ENCODE results near the gene USP22.

Gene USP22

DNA sequence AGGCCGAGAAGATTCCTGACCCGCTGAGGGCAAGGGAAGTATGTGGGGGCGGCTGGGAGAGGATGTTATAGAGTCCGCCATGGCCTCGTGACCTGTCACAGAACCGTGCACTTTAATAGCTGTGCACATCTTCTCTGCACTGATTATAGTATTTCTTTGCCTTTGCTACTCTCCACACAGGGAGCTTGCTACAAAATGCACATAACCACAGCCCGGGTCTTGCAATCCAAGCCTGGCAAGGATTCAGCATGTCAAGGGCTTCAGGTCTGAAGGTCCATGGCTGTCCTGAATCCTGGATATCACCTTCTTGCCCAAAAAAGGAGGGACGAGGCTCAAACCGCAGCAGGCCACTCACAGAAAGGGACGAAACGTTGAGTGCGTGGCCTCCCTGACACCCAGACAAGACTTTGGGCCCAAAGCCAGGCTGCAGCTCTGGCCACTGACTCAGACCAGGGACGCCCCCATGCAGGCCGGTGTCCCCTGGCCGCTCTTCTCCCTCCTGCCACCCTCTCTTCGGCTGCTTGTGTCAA is 43.7 kb downstream of the USP22 start:
- H3K27me3 ChIP-seq (ENCODE audit: insufficient read depth, poor library complexity, severe bottlenecking): no peaks in the 10 kb centered on the region
- no peak overlapping the region for H3K27ac ChIP-seq (replicated peaks)
- no peak overlapping the region for H3K4me3 ChIP-seq (replicated peaks; ENCODE audit: insufficient read depth, low read length)
- no peak for DNase-seq (ENCODE audit: low read depth in 1 of 2, low spot score in 1 of 2)
- TF ChIP-seq GABPA (IDR thresholded peaks at IDR 0.05; ENCODE audit: low read depth): no peak
- TF ChIP-seq CTCF (IDR thresholded peaks at IDR 0.05; ENCODE audit: insufficient read depth, low read length): no peak
- TF ChIP-seq POLR2AphosphoS5 (IDR thresholded peaks at IDR 0.05; ENCODE audit: low read depth): no peak
- no peak for TF ChIP-seq SPI1 (IDR thresholded peaks at IDR 0.05; ENCODE audit: borderline replicate concordance, low read depth)
- TF ChIP-seq, protein P1, sequence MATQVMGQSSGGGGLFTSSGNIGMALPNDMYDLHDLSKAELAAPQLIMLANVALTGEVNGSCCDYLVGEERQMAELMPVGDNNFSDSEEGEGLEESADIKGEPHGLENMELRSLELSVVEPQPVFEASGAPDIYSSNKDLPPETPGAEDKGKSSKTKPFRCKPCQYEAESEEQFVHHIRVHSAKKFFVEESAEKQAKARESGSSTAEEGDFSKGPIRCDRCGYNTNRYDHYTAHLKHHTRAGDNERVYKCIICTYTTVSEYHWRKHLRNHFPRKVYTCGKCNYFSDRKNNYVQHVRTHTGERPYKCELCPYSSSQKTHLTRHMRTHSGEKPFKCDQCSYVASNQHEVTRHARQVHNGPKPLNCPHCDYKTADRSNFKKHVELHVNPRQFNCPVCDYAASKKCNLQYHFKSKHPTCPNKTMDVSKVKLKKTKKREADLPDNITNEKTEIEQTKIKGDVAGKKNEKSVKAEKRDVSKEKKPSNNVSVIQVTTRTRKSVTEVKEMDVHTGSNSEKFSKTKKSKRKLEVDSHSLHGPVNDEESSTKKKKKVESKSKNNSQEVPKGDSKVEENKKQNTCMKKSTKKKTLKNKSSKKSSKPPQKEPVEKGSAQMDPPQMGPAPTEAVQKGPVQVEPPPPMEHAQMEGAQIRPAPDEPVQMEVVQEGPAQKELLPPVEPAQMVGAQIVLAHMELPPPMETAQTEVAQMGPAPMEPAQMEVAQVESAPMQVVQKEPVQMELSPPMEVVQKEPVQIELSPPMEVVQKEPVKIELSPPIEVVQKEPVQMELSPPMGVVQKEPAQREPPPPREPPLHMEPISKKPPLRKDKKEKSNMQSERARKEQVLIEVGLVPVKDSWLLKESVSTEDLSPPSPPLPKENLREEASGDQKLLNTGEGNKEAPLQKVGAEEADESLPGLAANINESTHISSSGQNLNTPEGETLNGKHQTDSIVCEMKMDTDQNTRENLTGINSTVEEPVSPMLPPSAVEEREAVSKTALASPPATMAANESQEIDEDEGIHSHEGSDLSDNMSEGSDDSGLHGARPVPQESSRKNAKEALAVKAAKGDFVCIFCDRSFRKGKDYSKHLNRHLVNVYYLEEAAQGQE (IDR thresholded peaks at IDR 0.05; ENCODE audit: insufficient replicate concordance, low read depth): no peak

- no peak for DNase-seq (ENCODE audit: low read depth in 1 of 2, low spot score in 1 of 2)
- Histone ChIP-seq H3K27me3 (ENCODE audit: insufficient read depth, poor library complexity, severe bottlenecking) (no peaks in the 10 kb centered on the region), H3K27ac (replicated peaks) (no peak overlapping the region), H3K4me3 (replicated peaks; ENCODE audit: insufficient read depth, low read length) (no peak overlapping the region)
- TF ChIP-seq POLR2AphosphoS5 (IDR thresholded peaks at IDR 0.05; ENCODE audit: low read depth) (no peak), GABPA (IDR thresholded peaks at IDR 0.05; ENCODE audit: low read depth) (no peak), CTCF (IDR thresholded peaks at IDR 0.05; ENCODE audit: insufficient read depth, low read length) (no peak), SPI1 (IDR thresholded peaks at IDR 0.05; ENCODE audit: borderline replicate concordance, low read depth) (no peak)
- TF ChIP-seq, protein P1 (IDR thresholded peaks at IDR 0.05; ENCODE audit: insufficient replicate concordance, low read depth): no peak
These were observed 44.2 kb downstream of the USP22 start for GRCh38 chr17:20998571-20999043.

- DNase-seq (ENCODE audit: low read depth in 1 of 2, low spot score in 1 of 2): no peak
These were observed 44.9 kb downstream of the USP22 start for GRCh38 chr17:20997711-20998570.

More at GRCh38 chr17:20997711-20998570, 44.9 kb downstream of the USP22 start:
- H3K4me3 ChIP-seq (replicated peaks; ENCODE audit: insufficient read depth, low read length): no peak overlapping the region
- H3K27me3 ChIP-seq (ENCODE audit: insufficient read depth, poor library complexity, severe bottlenecking): no peaks in the 10 kb centered on the region
- H3K27ac ChIP-seq (replicated peaks): no peak overlapping the region
- TF ChIP-seq CTCF (IDR thresholded peaks at IDR 0.05; ENCODE audit: insufficient read depth, low read length) (no peak), SPI1 (IDR thresholded peaks at IDR 0.05; ENCODE audit: borderline replicate concordance, low read depth) (no peak), GABPA (IDR thresholded peaks at IDR 0.05; ENCODE audit: low read depth) (no peak), POLR2AphosphoS5 (IDR thresholded peaks at IDR 0.05; ENCODE audit: low read depth) (no peak; the same call in 1 of the 2 replicates)
- TF ChIP-seq, protein P1 (IDR thresholded peaks at IDR 0.05; ENCODE audit: insufficient replicate concordance, low read depth): no peak
